Measurements from ENCODE around the gene ZNF76.
"Not testable (repeated sequence)": the region's sequence is repeated elsewhere in the genome, so short reads cannot be mapped to it uniquely, and the experiment has no call there.

Gene ZNF76

GRCh38 chr6:35304299-35304698 lies 44.8 kb downstream of the ZNF76 start:
- DNase-seq, result no peak

GRCh38 chr6:35305117-35305516 lies 45.6 kb downstream of the ZNF76 start:
- peak in 1 of 2 donors; percentile 47 for DNase-seq

GRCh38 chr6:35307138-35307537 lies 47.6 kb downstream of the ZNF76 start:
- DNase-seq, result not testable (repeated sequence)

GRCh38 chr6:35308543-35308942 lies 49.0 kb downstream of the ZNF76 start:
- DNase-seq, result not testable (repeated sequence)

- DNase-seq, result no peak
These were observed 50.2 kb downstream of the ZNF76 start for GRCh38 chr6:35309611-35310264.

GRCh38 chr6:35310265-35310831 lies 50.8 kb downstream of the ZNF76 start:
- peak in 1 of 2 donors; percentile 22 for DNase-seq

- peak; percentile 73 to 75 for DNase-seq
These were observed 52.0 kb downstream of the ZNF76 start for GRCh38 chr6:35311390-35312075.

DNA sequence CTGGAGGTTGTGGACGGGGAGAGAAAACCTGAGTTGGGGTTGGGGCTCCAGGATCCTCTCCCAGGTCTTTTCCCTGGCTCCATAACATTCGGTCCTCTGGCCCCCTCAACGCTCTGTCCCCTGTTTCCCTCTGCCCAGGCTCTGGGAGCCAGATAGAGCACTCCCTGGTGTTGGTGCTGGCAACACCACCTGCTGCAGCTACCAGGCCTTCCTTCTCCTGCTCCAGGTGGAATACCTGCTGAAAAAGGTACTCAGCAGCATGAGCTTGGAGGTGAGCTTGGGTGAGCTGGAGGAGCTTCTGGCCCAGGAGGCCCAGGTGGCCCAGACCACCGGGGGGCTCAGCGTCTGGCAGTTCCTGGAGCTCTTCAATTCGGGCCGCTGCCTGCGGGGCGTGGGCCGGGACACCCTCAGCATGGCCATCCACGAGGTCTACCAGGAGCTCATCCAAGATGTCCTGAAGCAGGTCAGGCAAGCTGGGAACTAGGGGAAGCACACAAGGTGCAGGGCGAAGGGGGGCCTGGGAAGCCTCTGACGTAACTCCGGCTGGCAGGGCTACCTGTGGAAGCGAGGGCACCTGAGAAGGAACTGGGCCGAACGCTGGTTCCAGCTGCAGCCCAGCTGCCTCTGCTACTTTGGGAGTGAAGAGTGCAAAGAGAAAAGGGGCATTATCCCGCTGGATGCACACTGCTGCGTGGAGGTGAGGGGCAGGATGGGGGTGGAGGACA lies 52.7 kb downstream of the ZNF76 start:
- DNase-seq, result no peak

DNA sequence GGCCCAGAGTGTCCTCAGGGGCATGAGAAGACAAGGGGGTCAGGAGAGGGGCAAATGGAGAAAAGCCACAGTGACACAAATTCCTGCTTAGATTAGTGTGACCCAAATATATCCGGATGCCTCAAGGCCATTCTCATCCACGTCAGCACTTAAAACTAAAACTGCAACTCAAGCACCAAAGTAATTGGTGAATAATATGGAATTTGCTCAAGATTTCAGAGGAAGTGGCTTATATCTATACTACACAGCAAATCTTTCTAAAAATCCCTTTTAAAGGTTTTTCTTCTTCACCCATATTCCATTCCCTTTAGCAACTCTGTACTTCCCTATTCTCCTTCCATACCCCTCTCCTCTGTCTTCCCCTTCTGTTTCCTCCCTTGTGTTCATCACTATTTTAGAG lies 53.3 kb downstream of the ZNF76 start:
- no peak for DNase-seq

DNA sequence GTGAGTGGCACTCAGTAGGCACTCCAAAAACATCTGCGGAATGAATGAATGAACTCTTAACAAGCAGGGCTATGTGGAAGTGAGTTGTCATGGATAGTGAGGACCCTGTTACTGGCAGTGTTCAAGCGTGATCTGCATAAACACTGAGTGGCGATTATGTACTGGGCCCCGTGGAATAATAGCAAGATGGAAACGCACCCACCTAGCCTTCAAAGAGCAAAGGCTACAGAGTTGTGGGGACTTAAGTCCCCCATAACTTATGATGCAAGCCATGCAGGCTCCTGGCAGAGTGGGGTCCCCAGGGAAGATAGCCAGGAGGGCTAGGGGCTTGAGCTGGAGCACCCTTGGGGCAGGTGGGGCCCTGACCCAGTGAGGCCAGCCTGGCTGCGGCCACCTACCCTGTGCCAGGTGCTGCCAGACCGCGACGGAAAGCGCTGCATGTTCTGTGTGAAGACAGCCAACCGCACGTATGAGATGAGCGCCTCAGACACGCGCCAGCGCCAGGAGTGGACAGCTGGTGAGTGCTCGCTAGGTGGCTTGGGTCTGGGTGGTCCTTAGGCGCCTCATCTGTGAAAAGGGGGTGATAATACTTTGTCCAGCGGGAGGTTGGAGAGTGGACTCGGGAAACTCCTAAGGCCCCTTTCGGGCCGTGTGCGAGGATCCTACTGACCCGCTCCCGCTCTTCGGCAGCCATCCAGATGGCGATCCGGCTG lies 58.1 kb downstream of the ZNF76 start:
- no peak for DNase-seq

- no peak for DNase-seq
These were observed 58.9 kb downstream of the ZNF76 start for GRCh38 chr6:35318196-35319171.

GRCh38 chr6:35319346-35320030 lies 60.0 kb downstream of the ZNF76 start:
- DNase-seq, result no peak

DNA sequence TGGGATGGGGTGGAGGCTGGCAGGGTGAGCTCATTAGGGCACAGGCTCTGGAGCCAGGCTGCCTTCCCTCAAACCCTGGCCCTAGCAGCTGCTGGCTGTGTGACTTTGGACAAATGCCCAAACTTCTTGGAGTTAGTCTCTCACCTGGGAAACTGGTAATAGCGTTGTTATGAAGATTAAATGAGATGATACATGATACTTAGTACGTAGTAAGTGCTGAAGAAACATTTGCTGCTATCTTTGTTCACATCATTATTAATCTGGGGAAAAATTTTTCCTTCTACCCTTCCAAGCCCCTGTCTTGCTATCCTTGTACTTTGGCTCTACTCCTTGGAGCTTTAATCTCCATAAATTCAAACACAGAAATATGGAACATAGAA lies 60.5 kb downstream of the ZNF76 start:
- DNase-seq, result no peak

- no peak for DNase-seq
These were observed 61.6 kb downstream of the ZNF76 start for GRCh38 chr6:35321091-35321490.

- peak; percentile 81 to 83 for DNase-seq
These were observed 68.0 kb downstream of the ZNF76 start for GRCh38 chr6:35327349-35328027.

GRCh38 chr6:35328108-35328723 lies 68.7 kb downstream of the ZNF76 start:
- DNase-seq, result no peak

GRCh38 chr6:35328965-35329364 lies 69.4 kb downstream of the ZNF76 start:
- not testable (repeated sequence) for DNase-seq

DNA sequence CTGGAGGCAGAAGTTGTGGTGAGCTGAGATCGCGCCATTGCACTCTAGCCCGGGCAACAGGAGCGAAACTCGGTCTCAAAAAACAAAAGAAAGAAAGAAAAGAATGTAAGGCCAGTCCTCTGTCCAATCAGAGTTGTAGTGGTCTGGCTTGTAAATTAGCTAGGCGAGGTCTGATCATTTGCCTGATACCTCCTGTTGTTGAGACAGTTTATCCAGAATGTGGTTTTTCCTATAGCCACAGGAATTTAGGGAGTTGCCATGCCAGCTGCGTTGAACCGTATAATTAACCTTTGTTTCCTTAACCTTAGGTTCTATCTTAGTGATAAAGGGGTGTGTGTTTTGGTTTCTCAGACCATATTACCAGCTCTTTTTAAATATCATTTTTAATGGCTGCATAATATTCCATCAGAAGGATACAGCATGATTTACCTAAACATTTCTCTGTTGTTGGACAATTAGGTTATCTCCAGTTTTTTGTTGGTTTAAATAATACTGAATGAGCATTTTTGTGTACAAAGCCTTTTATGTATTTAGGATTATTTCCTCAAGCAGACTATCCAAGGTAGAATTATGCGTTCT lies 71.1 kb downstream of the ZNF76 start:
- no peak for DNase-seq

DNA sequence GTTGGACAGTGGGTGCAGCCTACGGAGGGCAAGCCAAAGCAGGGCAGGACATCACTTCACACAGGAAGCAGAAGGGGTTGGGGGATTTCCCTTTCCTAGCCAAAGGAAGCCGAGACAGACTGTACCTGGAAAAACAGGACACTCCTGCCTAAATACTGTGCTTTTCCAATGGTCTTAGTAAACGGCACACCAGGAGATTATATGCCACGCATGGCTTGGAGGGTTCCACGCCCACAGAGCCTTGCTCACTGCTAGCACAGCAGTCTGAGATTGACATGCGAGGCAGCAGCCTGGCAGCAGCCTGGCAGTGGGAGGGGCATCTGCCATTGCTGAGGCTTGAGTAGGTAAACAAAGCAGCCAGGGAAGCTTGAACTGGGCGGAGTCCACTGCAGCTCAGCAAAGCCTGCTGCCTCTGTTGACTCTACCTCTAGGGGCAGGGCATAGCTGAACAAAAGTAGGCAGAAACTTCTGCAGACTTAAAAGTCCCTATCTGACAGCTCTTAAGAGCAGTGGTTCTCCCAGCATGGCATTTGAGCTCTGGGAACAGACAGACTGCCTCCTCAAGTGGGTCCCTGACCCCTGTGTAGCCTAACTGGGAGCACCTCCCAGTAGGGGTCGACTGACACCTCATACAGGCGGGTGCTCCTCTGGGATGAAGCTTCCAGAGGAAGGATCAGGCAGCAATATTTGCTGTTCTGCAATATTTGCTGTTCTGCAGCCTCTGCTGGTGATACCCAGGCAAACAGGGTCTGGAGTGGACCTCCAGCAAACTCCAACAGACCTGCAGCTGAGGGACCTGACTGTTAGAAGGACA lies 72.7 kb downstream of the ZNF76 start:
- peak; percentile 73 to 74 for DNase-seq
